Upper lobe of left lung (tissue), 6 donors: Measurements from ENCODE around the gene IFI30. TPM values are rescaled to one million over a fixed set of nuclear protein-coding genes. Genes with fewer than 3 reads are reported as not detected.

ENCODE experiments used
- ATAC-seq, 2 donors: fragments of 200-7000 bp; cut with Tn5 transposase; one replicate each; pipeline ENCODE4 v1.9.1; 2022; ENCODE audit warnings: mild to moderate bottlenecking in 2 of 2, moderate library complexity in 2 of 2; ENCODE audit not compliant: low FRiP score in 2 of 2
- DNase-seq, 2 donors: peaks; one replicate each; pipeline ENCODE4 v3.0.0-alpha.2; 2019 to 2020
- H3K27ac ChIP-seq, 4 donors: fragments of 200-600 bp; sonication (generic); one replicate each; pipeline ENCODE4 v1.5.1; 2016 to 2019
- H3K27me3 ChIP-seq, 4 donors: fragments of 200-600 bp; sonication (generic); one replicate each; pipeline ENCODE4 v1.5.1; 2017 to 2019
- H3K36me3 ChIP-seq, 4 donors: fragments of 200-600 bp; sonication (generic); one replicate each; pipeline ENCODE4 v1.5.1; 2016 to 2019
- H3K4me1 ChIP-seq, 4 donors: fragments of 200-600 bp; sonication (generic); one replicate each; pipeline ENCODE4 v1.5.1; 2018 to 2019
- H3K4me3 ChIP-seq, 4 donors: fragments of 200-600 bp; sonication (generic); one replicate each; pipeline ENCODE4 v1.5.1; 2017 to 2019; ENCODE audit warnings: mild to moderate bottlenecking in 2 of 4, moderate library complexity in 1 of 4
- H3K9me3 ChIP-seq, 4 donors: fragments of 200-600 bp; sonication (generic); one replicate each; pipeline ENCODE4 v1.5.1; 2018 to 2019
- EP300 ChIP-seq, 4 donors: sonication (generic); formaldehyde crosslinking; IDR thresholded peaks; one replicate each; pipeline ENCODE4 v1.5.1; 2017; ENCODE audit warnings: antibody characterized with exemption in 4 of 4, control low read depth in 2 of 4
- POLR2A ChIP-seq, 4 donors: fragments of 450-650 bp; IDR thresholded peaks; one replicate each; pipeline ENCODE4 v1.5.1; 2016 to 2017; ENCODE audit warnings: antibody characterized with exemption in 4 of 4, mild to moderate bottlenecking in 2 of 4
- POLR2AphosphoS5 ChIP-seq, 2 donors: sonication (generic); formaldehyde crosslinking; IDR thresholded peaks; one replicate each; pipeline ENCODE4 v1.5.1; 2017; ENCODE audit warnings: antibody characterized with exemption in 2 of 2
- WGBS, 2 donors: methylation state at CpG; one replicate each; pipeline ENCODE4 v1.1.5; 2017 to 2018; 5-methylcytosine and 5-hydroxymethylcytosine counted together
- total RNA-seq, 6 donors: library from RNA; depleted of rRNA in 4 of 6; stranded (reverse); fragments of >200 nt in 4 of 6; gene quantifications; one replicate each; pipeline versions ENCODE4 v1.1.0 to v1.2.1, GENCODE V29; 2016 to 2021
- TF ChIP-seq, protein P1 (sequence below), 6 experiments: fragments of 450-650 bp in 4 of 6; fragments of 200-600 bp in 2 of 6; sonication (generic) in 2 of 6; IDR thresholded peaks; one replicate each; pipeline ENCODE4 v1.5.1; 2016 to 2019; ENCODE audit warnings: antibody characterized with exemption in 6 of 6
- donor health status: DM: no; HTN: no; CAD: no; lungs with moderate emphysema.
- donor health status: DM: no; HTN: yes; CAD: no; lungs with severe emphysema.

IFI30 gene
- total RNA-seq, 6 donors from 2014 or later = 228 to 764 (median 476) TPM

DNA sequence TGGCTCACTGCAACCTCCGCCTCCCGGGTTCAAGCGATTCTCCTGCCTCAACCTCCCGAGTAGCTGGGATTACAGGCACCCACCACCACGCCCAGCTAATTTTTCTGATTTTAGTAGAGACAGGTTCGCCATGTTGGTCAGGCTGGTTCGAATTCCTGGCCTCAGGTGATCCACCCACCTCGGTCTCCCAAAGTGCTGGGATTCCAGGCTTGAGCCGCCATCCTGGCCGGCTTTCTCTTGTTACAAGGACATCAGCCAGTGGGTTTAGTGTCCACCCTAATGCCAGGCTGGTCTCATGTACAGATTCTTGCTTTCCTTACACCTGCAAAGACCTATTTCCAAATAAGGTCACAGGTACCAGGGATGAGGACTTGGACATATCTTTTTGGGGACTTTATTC is 13.8 kb upstream of the IFI30 start:
- TF ChIP-seq POLR2AphosphoS5 (IDR thresholded peaks at IDR 0.05) (no peak), POLR2A (IDR thresholded peaks at IDR 0.05) (no peak), EP300 (IDR thresholded peaks at IDR 0.05) (no peak)
- TF ChIP-seq, protein P1, sequence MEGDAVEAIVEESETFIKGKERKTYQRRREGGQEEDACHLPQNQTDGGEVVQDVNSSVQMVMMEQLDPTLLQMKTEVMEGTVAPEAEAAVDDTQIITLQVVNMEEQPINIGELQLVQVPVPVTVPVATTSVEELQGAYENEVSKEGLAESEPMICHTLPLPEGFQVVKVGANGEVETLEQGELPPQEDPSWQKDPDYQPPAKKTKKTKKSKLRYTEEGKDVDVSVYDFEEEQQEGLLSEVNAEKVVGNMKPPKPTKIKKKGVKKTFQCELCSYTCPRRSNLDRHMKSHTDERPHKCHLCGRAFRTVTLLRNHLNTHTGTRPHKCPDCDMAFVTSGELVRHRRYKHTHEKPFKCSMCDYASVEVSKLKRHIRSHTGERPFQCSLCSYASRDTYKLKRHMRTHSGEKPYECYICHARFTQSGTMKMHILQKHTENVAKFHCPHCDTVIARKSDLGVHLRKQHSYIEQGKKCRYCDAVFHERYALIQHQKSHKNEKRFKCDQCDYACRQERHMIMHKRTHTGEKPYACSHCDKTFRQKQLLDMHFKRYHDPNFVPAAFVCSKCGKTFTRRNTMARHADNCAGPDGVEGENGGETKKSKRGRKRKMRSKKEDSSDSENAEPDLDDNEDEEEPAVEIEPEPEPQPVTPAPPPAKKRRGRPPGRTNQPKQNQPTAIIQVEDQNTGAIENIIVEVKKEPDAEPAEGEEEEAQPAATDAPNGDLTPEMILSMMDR (IDR thresholded peaks at IDR 0.05) = no peak
- H3K9me3 ChIP-seq = no peaks in the 10 kb centered on the region
- peaks cover 7 to 25% (median 21%) of the 10 kb centered on the region in 4 donors for H3K36me3 ChIP-seq
- DNase-seq = no peak
- H3K4me3 ChIP-seq = no peak overlapping the region
- ATAC-seq = no peak
- H3K27me3 ChIP-seq = no peaks in the 10 kb centered on the region
- WGBS, 2 donors = 95 to 98% methylated on average over 10 of the region's 10 CpGs
- H3K27ac ChIP-seq = peak overlapping the region in 1 of 4 donors; percentile 85
- H3K4me1 ChIP-seq = peaks cover 34 to 48% (median 38%) of the 10 kb centered on the region in 4 donors

DNA sequence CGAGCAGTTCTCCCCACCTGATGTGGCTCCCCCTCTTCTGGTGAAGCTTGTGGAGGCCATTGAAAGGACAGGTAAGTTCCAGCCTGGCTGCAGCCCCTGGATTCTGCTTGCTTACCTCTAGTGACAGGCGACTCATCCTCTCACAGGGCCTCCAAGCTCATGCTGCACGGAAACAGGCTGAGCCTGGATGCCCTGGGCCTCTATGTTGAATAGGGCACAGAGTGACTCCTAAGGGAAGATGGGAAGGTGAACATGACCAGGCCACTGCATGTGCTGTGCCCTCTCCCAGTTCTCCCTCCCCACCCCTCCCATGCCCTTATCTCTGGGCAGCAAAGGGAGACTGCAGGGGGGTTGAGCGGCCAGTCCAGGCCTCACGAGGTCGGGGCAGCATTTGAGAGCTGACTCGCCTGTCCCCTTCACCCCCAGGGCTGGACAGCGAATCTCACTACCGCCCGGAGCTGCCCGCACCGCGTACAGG is 13.1 kb upstream of the IFI30 start:
- Histone ChIP-seq H3K9me3 (no peaks in the 10 kb centered on the region), H3K4me3 (peak overlapping the region in 3 of 4 donors; percentile 39 to 55 (median 47)), H3K4me1 (peaks cover 32 to 44% (median 38%) of the 10 kb centered on the region in 4 donors), H3K27me3 (no peaks in the 10 kb centered on the region), H3K27ac (peak overlapping the region; percentile 52 to 85 (median 68)), H3K36me3 (peaks cover 7 to 26% (median 23%) of the 10 kb centered on the region in 4 donors)
- 75 to 100% methylated on average over 3 to 12 of the region's 13 CpGs for WGBS, 2 donors
- no peak for TF ChIP-seq POLR2A (IDR thresholded peaks at IDR 0.05)
- TF ChIP-seq, protein P1 (IDR thresholded peaks at IDR 0.05) = no peak
- TF ChIP-seq EP300 (IDR thresholded peaks at IDR 0.05) = no peak
- ATAC-seq = no peak
- no peak for DNase-seq

DNA sequence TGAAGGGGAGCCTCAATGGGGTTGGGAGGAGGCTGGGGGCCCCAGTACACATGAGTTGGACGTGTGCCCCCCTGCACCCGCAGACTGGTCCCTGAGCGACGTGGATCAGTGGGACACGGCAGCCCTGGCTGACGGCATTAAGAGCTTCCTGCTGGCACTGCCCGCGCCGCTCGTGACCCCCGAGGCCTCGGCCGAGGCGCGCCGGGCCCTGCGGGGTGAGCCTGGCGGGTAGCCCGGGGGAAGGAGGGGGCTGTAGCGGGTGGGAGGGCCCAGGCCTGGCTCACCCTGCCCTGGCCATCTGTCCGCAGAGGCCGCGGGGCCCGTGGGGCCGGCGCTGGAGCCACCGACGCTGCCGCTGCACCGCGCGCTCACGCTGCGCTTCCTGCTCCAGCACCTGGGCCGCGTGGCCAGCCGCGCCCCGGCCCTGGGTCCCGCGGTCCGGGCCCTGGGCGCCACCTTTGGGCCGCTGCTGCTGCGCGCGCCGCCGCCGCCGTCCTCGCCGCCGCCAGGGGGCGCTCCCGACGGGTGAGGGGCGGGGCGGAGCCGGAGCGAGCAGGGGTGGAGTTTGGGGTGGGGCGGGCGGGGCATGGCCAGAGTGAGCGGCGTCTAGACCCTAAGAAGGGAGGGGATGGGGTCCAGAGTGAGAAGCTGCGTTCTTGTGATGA is 12.5 kb upstream of the IFI30 start:
- ATAC-seq (peak; percentile 78 to 94), DNase-seq (peak; percentile 81 to 97)
- H3K4me1 ChIP-seq = peaks cover 27 to 39% (median 32%) of the 10 kb centered on the region in 4 donors
- H3K27me3 ChIP-seq = no peaks in the 10 kb centered on the region
- 3 to 7% methylated on average over 3 to 15 of the region's 66 CpGs for WGBS, 2 donors
- H3K9me3 ChIP-seq = no peaks in the 10 kb centered on the region
- H3K27ac ChIP-seq = peak overlapping the region; percentile 52 to 85 (median 68)
- H3K4me3 ChIP-seq = peak overlapping the region; percentile 37 to 55 (median 43)
- TF ChIP-seq POLR2A (IDR thresholded peaks at IDR 0.05) = no peak
- TF ChIP-seq, protein P1 (IDR thresholded peaks at IDR 0.05) = peak; percentile 91 to 96 (median 95)
- H3K36me3 ChIP-seq = peaks cover 9 to 25% (median 23%) of the 10 kb centered on the region in 4 donors

DNA sequence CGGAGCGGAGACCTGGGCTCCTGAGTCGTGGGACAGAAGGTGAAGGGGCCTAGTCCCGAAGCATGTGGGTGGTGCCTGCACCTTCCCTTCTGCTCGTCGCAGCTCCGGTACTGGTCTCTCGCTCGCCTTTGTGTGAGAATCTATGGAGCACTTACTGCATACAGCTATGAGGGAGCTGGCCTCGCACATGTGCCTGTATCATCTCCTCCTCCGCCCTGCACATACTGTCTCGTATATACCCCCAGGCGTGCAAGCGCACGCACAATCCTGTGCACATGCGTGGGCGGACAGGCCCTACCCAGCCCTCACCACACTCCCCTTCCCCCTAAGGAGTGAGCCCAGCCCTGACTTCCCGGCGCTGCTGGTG is 12.0 kb upstream of the IFI30 start:
- DNase-seq (peak in 1 of 2 donors; percentile 49), ATAC-seq (no peak)
- Histone ChIP-seq H3K36me3 (peaks cover 10 to 30% (median 28%) of the 10 kb centered on the region in 4 donors), H3K4me1 (peaks cover 22 to 33% (median 28%) of the 10 kb centered on the region in 4 donors), H3K27me3 (no peaks in the 10 kb centered on the region), H3K27ac (peak overlapping the region in 1 of 4 donors; percentile 85), H3K9me3 (no peaks in the 10 kb centered on the region), H3K4me3 (peak overlapping the region in 3 of 4 donors; percentile 39 to 55 (median 47))
- 69 to 72% methylated on average over 19 of the region's 19 CpGs for WGBS, 2 donors
- TF ChIP-seq POLR2A (IDR thresholded peaks at IDR 0.05) (no peak), POLR2AphosphoS5 (IDR thresholded peaks at IDR 0.05) (no peak), EP300 (IDR thresholded peaks at IDR 0.05) (no peak)
- TF ChIP-seq, protein P1 (IDR thresholded peaks at IDR 0.05) = no peak
